Measurements from ENCODE around the gene SEMA3C. TPM values are rescaled to one million over a fixed set of nuclear protein-coding genes. Genes with fewer than 3 reads are reported as not detected.

The SEMA3C gene
- total and polyA plus RNA-seq, 11 donors = 11.7 to 110 (median 67.6) TPM

DNA sequence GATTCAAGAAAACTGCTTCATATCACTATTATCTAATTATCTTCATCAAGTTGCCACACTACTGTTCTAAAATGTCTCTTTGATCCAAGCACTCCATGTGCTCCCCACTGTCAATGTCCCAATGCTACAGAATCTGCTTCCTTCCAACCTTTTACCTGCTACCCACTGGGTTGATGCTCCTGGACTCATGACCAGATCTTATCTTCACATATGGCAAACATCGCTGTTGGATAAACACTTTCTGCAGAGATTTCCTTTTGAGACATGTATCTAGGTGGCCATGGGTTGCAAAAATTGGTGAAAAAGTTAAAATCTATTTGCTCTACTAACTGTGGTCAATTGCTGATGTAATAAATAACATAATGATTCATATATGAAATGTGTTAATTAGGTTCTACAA is 24.5 kb upstream of the SEMA3C start:
- 88 to 96% (median 91%) methylated on average over 1 of the region's 1 CpG for WGBS, 4 donors
- intact Hi-C loops (cut with DNase I) = loop anchor here in 1 of 10 donors (10.0 kb wide), 1 partner anchor 251 kb away; no protein-coding TSS in a partner anchor

DNA sequence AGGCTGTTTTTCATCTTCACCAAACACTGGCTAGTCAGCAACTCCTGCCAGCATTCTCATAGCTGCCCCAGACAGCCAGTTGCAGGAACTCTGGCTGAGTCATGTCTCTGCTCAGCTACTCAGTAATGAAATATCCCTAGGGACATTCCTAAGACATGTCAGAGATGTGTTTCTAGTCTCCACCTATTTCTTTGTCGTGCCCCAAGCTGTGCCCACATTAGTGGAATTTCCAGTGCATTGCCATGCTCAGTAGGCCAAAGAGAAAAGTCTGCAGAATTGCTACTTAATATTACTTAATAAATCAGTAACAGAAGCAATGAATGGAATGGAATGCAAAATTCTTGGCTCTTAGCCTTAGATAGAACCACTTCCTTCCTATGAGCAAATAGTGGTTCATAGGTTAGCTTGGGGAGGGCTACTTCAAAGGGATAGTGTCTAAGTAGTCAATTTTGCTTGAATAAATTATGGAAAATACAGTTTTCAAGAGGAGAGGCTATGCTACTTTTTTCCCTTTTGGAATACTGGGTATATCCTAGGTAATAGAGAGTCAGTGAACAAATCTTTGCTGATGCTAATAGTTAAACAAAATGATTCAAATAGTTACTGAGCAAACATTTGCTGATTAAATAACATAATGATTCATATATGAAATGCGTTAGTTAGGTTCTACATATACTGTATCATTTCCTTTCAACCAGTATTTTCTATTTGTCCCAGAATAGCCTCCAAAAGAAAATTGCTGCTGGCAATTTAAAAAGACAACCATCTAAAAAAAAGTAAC is 23.6 kb upstream of the SEMA3C start:
- peak in 4 of 5 donors; percentile 34 to 71 (median 53) for DNase-seq
- Histone ChIP-seq H3K27me3 (no peaks in the 10 kb centered on the region), H3K27ac (peak overlapping the region in 9 of 12 donors; percentile 4 to 56 (median 30))

More for the DNA sequence above, 24.5 kb upstream of the SEMA3C start:
- Histone ChIP-seq H3K27ac (peak overlapping the region in 2 of 12 donors; percentile 23 to 56), H3K36me3 (no peaks in the 10 kb centered on the region), H3K9me3 (no peaks in the 10 kb centered on the region), H3K4me1 (peaks cover 0 to 36% (median 15%) of the 10 kb centered on the region in 12 donors), H3K4me3 (no peak overlapping the region), H3K27me3 (no peaks in the 10 kb centered on the region)
- no peak for DNase-seq
- TF ChIP-seq, protein P1, sequence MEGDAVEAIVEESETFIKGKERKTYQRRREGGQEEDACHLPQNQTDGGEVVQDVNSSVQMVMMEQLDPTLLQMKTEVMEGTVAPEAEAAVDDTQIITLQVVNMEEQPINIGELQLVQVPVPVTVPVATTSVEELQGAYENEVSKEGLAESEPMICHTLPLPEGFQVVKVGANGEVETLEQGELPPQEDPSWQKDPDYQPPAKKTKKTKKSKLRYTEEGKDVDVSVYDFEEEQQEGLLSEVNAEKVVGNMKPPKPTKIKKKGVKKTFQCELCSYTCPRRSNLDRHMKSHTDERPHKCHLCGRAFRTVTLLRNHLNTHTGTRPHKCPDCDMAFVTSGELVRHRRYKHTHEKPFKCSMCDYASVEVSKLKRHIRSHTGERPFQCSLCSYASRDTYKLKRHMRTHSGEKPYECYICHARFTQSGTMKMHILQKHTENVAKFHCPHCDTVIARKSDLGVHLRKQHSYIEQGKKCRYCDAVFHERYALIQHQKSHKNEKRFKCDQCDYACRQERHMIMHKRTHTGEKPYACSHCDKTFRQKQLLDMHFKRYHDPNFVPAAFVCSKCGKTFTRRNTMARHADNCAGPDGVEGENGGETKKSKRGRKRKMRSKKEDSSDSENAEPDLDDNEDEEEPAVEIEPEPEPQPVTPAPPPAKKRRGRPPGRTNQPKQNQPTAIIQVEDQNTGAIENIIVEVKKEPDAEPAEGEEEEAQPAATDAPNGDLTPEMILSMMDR (IDR thresholded peaks at IDR 0.05) = no peak
- TF ChIP-seq POLR2A (IDR thresholded peaks at IDR 0.05) = no peak
- no peak for ATAC-seq

DNA sequence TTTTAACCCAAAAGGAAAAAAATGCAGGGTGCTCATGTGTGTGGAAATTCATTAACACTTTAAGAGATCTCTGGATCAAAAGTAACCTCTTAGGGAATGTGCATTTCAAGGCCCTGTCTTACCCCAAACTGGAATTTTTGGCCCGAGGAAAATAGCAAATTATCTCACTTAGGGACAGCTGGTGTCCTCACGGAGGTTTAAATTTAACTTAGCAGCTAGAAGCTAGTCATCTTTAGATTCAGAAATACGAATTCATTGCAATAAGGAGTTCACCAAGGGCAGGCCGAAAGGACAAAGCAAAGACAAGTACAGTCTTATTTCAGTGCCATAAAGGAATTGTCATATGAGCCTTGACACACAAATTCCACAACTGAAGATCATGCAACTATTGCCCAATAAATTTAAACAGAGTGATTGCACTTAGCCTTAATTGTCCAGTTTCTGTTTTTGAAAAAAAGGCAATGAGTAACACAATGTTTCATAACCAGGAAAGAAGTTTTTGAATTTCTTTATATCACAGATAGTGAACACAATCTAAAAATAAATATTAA is 22.4 kb upstream of the SEMA3C start:
- DNase-seq = no peak
- peak in 2 of 4 donors; percentile 52 to 72 for ATAC-seq
- intact Hi-C loops (cut with DNase I) = loop anchor here in 1 of 10 donors (10.0 kb wide), 1 partner anchor 254 kb away; no protein-coding TSS in a partner anchor

More for the DNA sequence above, 23.6 kb upstream of the SEMA3C start:
- WGBS, 4 donors = 38 to 46% (median 41%) methylated on average over 2 of the region's 2 CpGs
- H3K9me3 ChIP-seq = no peaks in the 10 kb centered on the region
- H3K4me1 ChIP-seq = peaks cover 0 to 36% (median 15%) of the 10 kb centered on the region in 12 donors
- no peaks in the 10 kb centered on the region for H3K36me3 ChIP-seq
- no peak overlapping the region for H3K4me3 ChIP-seq
- ATAC-seq = peak; percentile 86 to 98 (median 96)
- no peak for TF ChIP-seq POLR2A (IDR thresholded peaks at IDR 0.05)
- TF ChIP-seq, protein P1 (IDR thresholded peaks at IDR 0.05) = no peak
- intact Hi-C loops (cut with DNase I) = loop anchor here in 1 of 10 donors (10.0 kb wide), 1 partner anchor 252 kb away; no protein-coding TSS in a partner anchor

More for the DNA sequence above, 22.4 kb upstream of the SEMA3C start:
- H3K9me3 ChIP-seq = no peaks in the 10 kb centered on the region
- no peaks in the 10 kb centered on the region for H3K27me3 ChIP-seq
- H3K4me1 ChIP-seq = peaks cover 0 to 32% (median 15%) of the 10 kb centered on the region in 12 donors
- 50 to 65% (median 62%) methylated on average over 4 of the region's 4 CpGs for WGBS, 4 donors
- peak overlapping the region in 7 of 12 donors; percentile 27 to 66 (median 37) for H3K27ac ChIP-seq
- H3K4me3 ChIP-seq = no peak overlapping the region
- TF ChIP-seq, protein P1 (IDR thresholded peaks at IDR 0.05) = no peak
- no peak for TF ChIP-seq POLR2A (IDR thresholded peaks at IDR 0.05)
- no peaks in the 10 kb centered on the region for H3K36me3 ChIP-seq
